ENCODE results near the gene CDKL4.
"Not testable (repeated sequence)": the region's sequence is repeated elsewhere in the genome, so short reads cannot be mapped to it uniquely, and the experiment has no call there.

Gene CDKL4

GRCh38 chr2:39171621-39172020 lies 72.1 kb downstream of the CDKL4 start:
- H3K4me3 ChIP-seq (ENCODE audit: low read depth, low read length), result no peak overlapping the region
- DNase-seq (ENCODE audit: low read depth), result no peak
- no peak for TF ChIP-seq CTCF (IDR thresholded peaks at IDR 0.05; ENCODE audit: low read depth, low read length, missing control alignments)

GRCh38 chr2:39164089-39164488 lies 79.7 kb downstream of the CDKL4 start:
- no peak for TF ChIP-seq CTCF (IDR thresholded peaks at IDR 0.05; ENCODE audit: low read depth, low read length, missing control alignments)
- DNase-seq (ENCODE audit: low read depth), result no peak
- no peak overlapping the region for H3K4me3 ChIP-seq (ENCODE audit: low read depth, low read length)

DNA sequence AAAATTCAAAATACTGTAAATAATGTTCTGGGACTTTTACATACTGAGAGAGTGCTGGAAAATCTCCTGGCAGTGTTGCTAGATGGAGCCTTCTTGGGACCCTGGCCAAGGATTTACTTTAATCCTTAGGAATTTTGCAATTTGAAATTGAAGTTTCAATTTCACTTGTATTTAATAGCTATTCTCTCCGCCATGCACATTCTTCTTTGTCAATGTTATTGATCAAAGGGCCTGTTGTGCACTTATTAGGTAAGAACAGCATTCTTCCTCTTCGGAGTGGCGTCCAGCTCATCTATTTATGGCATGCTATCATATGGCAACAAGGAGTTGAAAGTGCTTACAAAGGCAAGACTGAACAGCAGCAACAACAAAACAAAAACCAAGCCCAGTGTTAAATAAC lies 82.8 kb downstream of the CDKL4 start:
- no peak for TF ChIP-seq CTCF (IDR thresholded peaks at IDR 0.05; ENCODE audit: low read depth, low read length, missing control alignments)
- no peak overlapping the region for H3K4me3 ChIP-seq (ENCODE audit: low read depth, low read length)
- DNase-seq (ENCODE audit: low read depth), result no peak

GRCh38 chr2:39159283-39159682 lies 84.5 kb downstream of the CDKL4 start:
- H3K4me3 ChIP-seq (ENCODE audit: low read depth, low read length), result no peak overlapping the region
- no peak for DNase-seq (ENCODE audit: low read depth)
- no peak for TF ChIP-seq CTCF (IDR thresholded peaks at IDR 0.05; ENCODE audit: low read depth, low read length, missing control alignments)

- H3K4me3 ChIP-seq (ENCODE audit: low read depth, low read length), result no peak overlapping the region
- no peak for TF ChIP-seq CTCF (IDR thresholded peaks at IDR 0.05; ENCODE audit: low read depth, low read length, missing control alignments)
- no peak for DNase-seq (ENCODE audit: low read depth)
Measured at GRCh38 chr2:39158351-39158750, 85.4 kb downstream of the CDKL4 start.

DNA sequence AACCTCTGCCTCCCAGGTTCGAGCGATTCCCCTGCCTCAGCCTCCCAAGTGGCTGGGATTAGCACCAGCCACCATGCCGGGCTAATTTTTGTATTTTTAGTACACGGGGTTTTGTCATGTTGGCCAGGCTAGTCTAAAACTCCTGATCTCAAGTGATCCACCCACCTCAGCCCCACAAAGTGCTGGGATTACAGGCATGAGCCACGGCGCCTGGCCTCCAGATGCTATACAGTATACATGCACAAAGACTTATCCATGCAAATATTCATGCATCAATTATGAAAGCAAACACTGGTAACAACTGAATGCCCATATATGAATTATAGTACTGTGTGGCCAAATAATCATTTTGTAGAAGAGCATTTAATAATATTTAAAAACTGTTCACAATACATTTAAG lies 86.9 kb downstream of the CDKL4 start:
- no peak for DNase-seq (ENCODE audit: low read depth)
- H3K4me3 ChIP-seq (ENCODE audit: low read depth, low read length), result no peak overlapping the region
- TF ChIP-seq CTCF (IDR thresholded peaks at IDR 0.05; ENCODE audit: low read depth, low read length, missing control alignments), result no peak

DNA sequence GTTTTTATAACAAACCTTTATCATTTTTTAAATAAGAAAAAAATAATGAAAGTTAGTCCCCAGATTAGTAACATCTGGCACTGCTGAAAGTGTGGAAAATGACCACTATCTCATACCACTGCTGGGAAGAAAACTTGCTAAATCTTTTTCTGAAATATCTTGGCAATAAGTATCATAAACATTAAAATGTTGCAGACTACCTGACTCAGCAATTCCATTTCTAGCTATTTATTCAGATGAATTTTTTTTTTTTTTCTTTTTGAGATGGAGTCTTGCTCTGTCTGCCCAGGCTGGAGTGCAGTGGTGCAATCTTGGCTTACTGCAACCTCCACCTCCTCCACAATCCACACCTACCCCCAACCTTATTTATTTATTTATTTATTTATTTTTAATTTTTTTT lies 87.7 kb downstream of the CDKL4 start:
- H3K4me3 ChIP-seq (ENCODE audit: low read depth, low read length), result no peak overlapping the region
- DNase-seq (ENCODE audit: low read depth), result no peak
- no peak for TF ChIP-seq CTCF (IDR thresholded peaks at IDR 0.05; ENCODE audit: low read depth, low read length, missing control alignments)

GRCh38 chr2:39155573-39155972 lies 88.2 kb downstream of the CDKL4 start:
- not testable (repeated sequence) for H3K4me3 ChIP-seq (ENCODE audit: low read depth, low read length); DNase-seq (ENCODE audit: low read depth)

Data from GM12864 (cell line).